HEK293T (cell line): Measurements from ENCODE around the gene TRIM44.

Source experiments
- ARNT ChIP-seq: fragments of 450-650 bp; IDR thresholded peaks from 2 replicates; pipeline ENCODE4 v1.6.1; 2017; ENCODE audit warnings: mild to moderate bottlenecking
- BHLHE40 ChIP-seq: fragments of 450-650 bp; IDR thresholded peaks from 2 replicates; pipeline ENCODE4 v1.6.1; 2016; ENCODE audit warnings: mild to moderate bottlenecking, moderate library complexity, borderline replicate concordance
- ELF4 ChIP-seq: fragments of 450-650 bp; IDR thresholded peaks from 2 replicates; pipeline ENCODE4 v1.6.1; 2017; ENCODE audit warnings: antibody characterized with exemption
- FOXA1 ChIP-seq: fragments of 450-650 bp; IDR thresholded peaks from 2 replicates; pipeline ENCODE4 v1.6.1; 2016; ENCODE audit warnings: mild to moderate bottlenecking
- FOXK2 ChIP-seq: fragments of 450-650 bp; IDR thresholded peaks from 2 replicates; pipeline ENCODE4 v1.6.1; 2016; ENCODE audit warnings: mild to moderate bottlenecking
- FOXM1 ChIP-seq: fragments of 450-650 bp; IDR thresholded peaks from 2 replicates; pipeline ENCODE4 v1.6.1; 2017; ENCODE audit warnings: mild to moderate bottlenecking, borderline replicate concordance
- LEF1 ChIP-seq: fragments of 450-650 bp; IDR thresholded peaks from 2 replicates; pipeline ENCODE4 v1.6.1; 2017; ENCODE audit warnings: mild to moderate bottlenecking, borderline replicate concordance
- NFRKB ChIP-seq: fragments of 450-650 bp; IDR thresholded peaks from 2 replicates; pipeline ENCODE4 v1.6.1; 2016; ENCODE audit warnings: mild to moderate bottlenecking, moderate library complexity
- SP1 ChIP-seq: fragments of 450-650 bp; IDR thresholded peaks from 2 replicates; pipeline ENCODE4 v1.6.1; 2017
- SUZ12 ChIP-seq: fragments of 450-650 bp; IDR thresholded peaks from 2 replicates; pipeline ENCODE4 v1.6.1; 2016; ENCODE audit warnings: mild to moderate bottlenecking
- TARDBP ChIP-seq: fragments of 450-650 bp; IDR thresholded peaks from 2 replicates; pipeline ENCODE4 v1.6.1; 2016
- TF ChIP-seq, protein P1 (sequence below): fragments of 450-650 bp; IDR thresholded peaks from 2 replicates; pipeline ENCODE4 v1.6.1; 2016

- TF ChIP-seq FOXM1 (no peak), FOXA1 (no peak), FOXK2 (no peak), NFRKB (no peak), TARDBP (no peak), ELF4 (no peak), BHLHE40 (no peak), ARNT (no peak), SP1 (no peak), SUZ12 (no peak), LEF1 (no peak)
- TF ChIP-seq, protein P1, sequence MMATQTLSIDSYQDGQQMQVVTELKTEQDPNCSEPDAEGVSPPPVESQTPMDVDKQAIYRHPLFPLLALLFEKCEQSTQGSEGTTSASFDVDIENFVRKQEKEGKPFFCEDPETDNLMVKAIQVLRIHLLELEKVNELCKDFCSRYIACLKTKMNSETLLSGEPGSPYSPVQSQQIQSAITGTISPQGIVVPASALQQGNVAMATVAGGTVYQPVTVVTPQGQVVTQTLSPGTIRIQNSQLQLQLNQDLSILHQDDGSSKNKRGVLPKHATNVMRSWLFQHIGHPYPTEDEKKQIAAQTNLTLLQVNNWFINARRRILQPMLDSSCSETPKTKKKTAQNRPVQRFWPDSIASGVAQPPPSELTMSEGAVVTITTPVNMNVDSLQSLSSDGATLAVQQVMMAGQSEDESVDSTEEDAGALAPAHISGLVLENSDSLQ, result no peak
These were observed 130.2 kb downstream of the TRIM44 start for GRCh38 chr11:35792846-35793192.
